Glutamatergic neuron (in vitro differentiated cells): Measurements from ENCODE around the gene TNS1. TPM values are rescaled to one million over a fixed set of nuclear protein-coding genes. Genes with fewer than 3 reads are reported as not detected.

Source experiments
- DNase-seq: peaks from one replicate; pipeline ENCODE4 v3.0.0; 2022
- H3K27ac Mint-ChIP-seq: one replicate; pipeline ENCODE4 v1.8.0; 2020; ENCODE audit warnings: mild to moderate bottlenecking, mixed read lengths, inconsistent platforms; ENCODE audit not compliant: unreplicated experiment
- H3K27me3 Mint-ChIP-seq: one replicate; pipeline ENCODE4 v1.8.0; 2020; ENCODE audit warnings: mild to moderate bottlenecking, moderate library complexity, mixed read lengths, inconsistent platforms; ENCODE audit not compliant: unreplicated experiment
- H3K36me3 Mint-ChIP-seq: one replicate; pipeline ENCODE4 v1.8.0; 2020; ENCODE audit warnings: mild to moderate bottlenecking, mixed read lengths, inconsistent platforms; ENCODE audit not compliant: unreplicated experiment
- H3K4me1 Mint-ChIP-seq: one replicate; pipeline ENCODE4 v1.8.0; 2020; ENCODE audit warnings: mild to moderate bottlenecking, low read depth, mixed read lengths, inconsistent platforms; ENCODE audit not compliant: unreplicated experiment
- H3K4me3 Mint-ChIP-seq: one replicate; pipeline ENCODE4 v1.8.0; 2020; ENCODE audit warnings: mild to moderate bottlenecking, mixed read lengths, inconsistent platforms; ENCODE audit not compliant: unreplicated experiment
- H3K9me3 Mint-ChIP-seq: one replicate; pipeline ENCODE4 v1.8.0; 2020; ENCODE audit warnings: mild to moderate bottlenecking, moderate library complexity, mixed read lengths, inconsistent platforms; ENCODE audit not compliant: unreplicated experiment
- CTCF ChIP-seq: fragments of 200-600 bp; sonication (generic); IDR thresholded peaks from one replicate; pipeline ENCODE4 v1.5.0; 2021; ENCODE audit not compliant: partially characterized antibody, unreplicated experiment
- total RNA-seq: library from RNA; stranded (reverse); fragmentation: NEBNext Ultra II Directional; extraction: Animal tissue kit (Norgen Biotek cat#: 25700); gene quantifications from one replicate; pipeline ENCODE4 v1.2.1, GENCODE V29; 2021; ENCODE audit not compliant: unreplicated experiment

The TNS1 gene
- total RNA-seq, 1 donor from 2014 or later, result 3.2 TPM

- peaks cover 10% of the 10 kb centered on the region for H3K4me1 Mint-ChIP-seq
- peaks cover 14% of the 10 kb centered on the region for H3K27me3 Mint-ChIP-seq
- TF ChIP-seq CTCF, result no peak
- H3K4me3 Mint-ChIP-seq, result no peak overlapping the region
- no peak overlapping the region for H3K27ac Mint-ChIP-seq
- peaks cover 3% of the 10 kb centered on the region for H3K9me3 Mint-ChIP-seq
- no peaks in the 10 kb centered on the region for H3K36me3 Mint-ChIP-seq
- DNase-seq, result no peak
Observed at GRCh38 chr2:217906798-217907197, 96.0 kb downstream of the TNS1 start.

- DNase-seq, result no peak
- peaks cover 3% of the 10 kb centered on the region for H3K9me3 Mint-ChIP-seq
- no peak overlapping the region for H3K4me3 Mint-ChIP-seq
- no peak for TF ChIP-seq CTCF
- peaks cover 14% of the 10 kb centered on the region for H3K27me3 Mint-ChIP-seq
- no peak overlapping the region for H3K27ac Mint-ChIP-seq
- H3K4me1 Mint-ChIP-seq, result peaks cover 10% of the 10 kb centered on the region
- no peaks in the 10 kb centered on the region for H3K36me3 Mint-ChIP-seq
Observed at GRCh38 chr2:217905896-217906295, 96.9 kb downstream of the TNS1 start.

GRCh38 chr2:217905395-217905794, 97.4 kb downstream of the TNS1 start:
- H3K4me1 Mint-ChIP-seq, result peaks cover 7% of the 10 kb centered on the region
- H3K36me3 Mint-ChIP-seq, result no peaks in the 10 kb centered on the region
- H3K9me3 Mint-ChIP-seq, result peaks cover 3% of the 10 kb centered on the region
- no peak for DNase-seq
- peaks cover 14% of the 10 kb centered on the region for H3K27me3 Mint-ChIP-seq
- no peak for TF ChIP-seq CTCF
- no peak overlapping the region for H3K27ac Mint-ChIP-seq
- H3K4me3 Mint-ChIP-seq, result no peak overlapping the region

GRCh38 chr2:217904614-217904965, 98.2 kb downstream of the TNS1 start:
- Mint-ChIP-seq H3K4me1 (peaks cover 3% of the 10 kb centered on the region), H3K4me3 (no peak overlapping the region), H3K9me3 (peaks cover 3% of the 10 kb centered on the region), H3K36me3 (no peaks in the 10 kb centered on the region), H3K27me3 (peaks cover 14% of the 10 kb centered on the region), H3K27ac (no peak overlapping the region)
- DNase-seq, result no peak
- TF ChIP-seq CTCF, result no peak

- H3K9me3 Mint-ChIP-seq, result peaks cover 3% of the 10 kb centered on the region
- H3K27ac Mint-ChIP-seq, result no peak overlapping the region
Observed at GRCh38 chr2:217903859-217904613, 98.8 kb downstream of the TNS1 start.

More at GRCh38 chr2:217903859-217904613, 98.8 kb downstream of the TNS1 start:
- DNase-seq, result no peak
- H3K4me1 Mint-ChIP-seq, result no peaks in the 10 kb centered on the region
- no peaks in the 10 kb centered on the region for H3K36me3 Mint-ChIP-seq
- no peak for TF ChIP-seq CTCF
- H3K27me3 Mint-ChIP-seq, result peaks cover 14% of the 10 kb centered on the region
- H3K4me3 Mint-ChIP-seq, result no peak overlapping the region
